Pancreas (tissue), 10 donors: ENCODE measurements around the gene ADAM19. TPM values are rescaled to one million over a fixed set of nuclear protein-coding genes. Genes with fewer than 3 reads are reported as not detected.
A peak's percentile ranks its signal among the peaks of the same experiment; 100 is the strongest.

ENCODE experiments used
- ATAC-seq, 4 donors: fragments of 200-7000 bp; cut with Tn5 transposase; one replicate each; pipeline versions ENCODE4 v1.8.0 to v1.9.1; 2020; ENCODE audit warnings: mild to moderate bottlenecking in 4 of 4, moderate library complexity in 4 of 4
- DNase-seq, 6 donors: peaks; one replicate each; pipeline ENCODE4 v3.0.0-alpha.2; 2020
- FAIRE-seq: peaks from 2 replicates; lab custom pipeline; 2012; peaks lifted over from hg19 to GRCh38; lab: Jason Lieb, UNC
- H3K27ac ChIP-seq, 4 donors: fragments of 200-600 bp; sonication (generic); 1 replicate in 3 of 4; 2 replicates in 1 of 4; pipeline versions ENCODE4 v1.5.0 to v1.8.0; 2020
- H3K27me3 ChIP-seq, 4 donors: fragments of 200-600 bp; one replicate each; pipeline ENCODE4 v1.8.0; 2021
- H3K36me3 ChIP-seq, 3 donors: fragments of 200-600 bp; sonication (generic) in 1 of 3; one replicate each; pipeline versions ENCODE4 v1.5.0 to v1.8.0; 2020 to 2021
- H3K4me1 ChIP-seq, 3 donors: fragments of 200-600 bp; one replicate each; pipeline ENCODE4 v1.8.0; 2021
- H3K4me3 ChIP-seq, 4 donors: fragments of 200-600 bp; sonication (generic) in 2 of 4; one replicate each; pipeline versions ENCODE4 v1.5.0 to v1.8.0; 2020 to 2021
- H3K9me3 ChIP-seq, 4 donors: fragments of 200-600 bp; one replicate each; pipeline ENCODE4 v1.8.0; 2021
- WGBS, 2 donors: extraction: QIAGEN DNeasy Blood & Tissue Kit; methylation state at CpG; one replicate each; pipeline ENCODE4 v1.1.7; 2013; 5-methylcytosine and 5-hydroxymethylcytosine counted together
- intact Hi-C, 3 donors: fragments of 100-400 bp; cut with DNase I; formaldehyde crosslinking; loops; one replicate each; pipeline versions ENCODE4 v1.11.1 to v1.14.2; 2022
- polyA plus RNA-seq, 2 donors: library from polyadenylated mRNA; stranded (reverse); fragments of 200-250 nt; gene quantifications; one replicate each; pipeline ENCODE4 v1.2.3, GENCODE V29; 2013
- total RNA-seq, 6 donors: library from RNA; stranded (reverse); fragmentation: NEBNext Ultra II Directional in 4 of 6; extraction: Animal tissue kit (Norgen Biotek cat#: 25700) in 4 of 6; gene quantifications; one replicate each; pipeline versions ENCODE4 v1.2.1 to v1.2.4, GENCODE V29; 2021 to 2023
- TF ChIP-seq, protein P1 (sequence below), 4 donors: fragments of 200-600 bp; sonication (generic) in 3 of 4; IDR thresholded peaks; one replicate each; pipeline versions ENCODE4 v1.5.0 to v1.8.0; 2021; ENCODE audit warnings: antibody characterized with exemption in 4 of 4
- donor health status: healthy with polysubstance abuse.
- donor health status: DM: no; HTN: no; CAD: no; lungs with moderate emphysema.
- donor health status: DM: no; HTN: no; CAD: no.
- donor health status: control.
- donor health status: control.
- donor health status: Bipolar disorder and iron deficiency.
- donor health status: DM: yes; HTN: yes; CAD: no.
- donor health status: DM: no; HTN: no; CAD: no.
- donor health status: DM: no; HTN: no; CAD: no.
- donor health status: DM: yes; HTN: yes; CAD: no.

ADAM19 gene
- total and polyA plus RNA-seq, 8 donors = 0.38 to 3.0 (median 0.69) TPM

DNA sequence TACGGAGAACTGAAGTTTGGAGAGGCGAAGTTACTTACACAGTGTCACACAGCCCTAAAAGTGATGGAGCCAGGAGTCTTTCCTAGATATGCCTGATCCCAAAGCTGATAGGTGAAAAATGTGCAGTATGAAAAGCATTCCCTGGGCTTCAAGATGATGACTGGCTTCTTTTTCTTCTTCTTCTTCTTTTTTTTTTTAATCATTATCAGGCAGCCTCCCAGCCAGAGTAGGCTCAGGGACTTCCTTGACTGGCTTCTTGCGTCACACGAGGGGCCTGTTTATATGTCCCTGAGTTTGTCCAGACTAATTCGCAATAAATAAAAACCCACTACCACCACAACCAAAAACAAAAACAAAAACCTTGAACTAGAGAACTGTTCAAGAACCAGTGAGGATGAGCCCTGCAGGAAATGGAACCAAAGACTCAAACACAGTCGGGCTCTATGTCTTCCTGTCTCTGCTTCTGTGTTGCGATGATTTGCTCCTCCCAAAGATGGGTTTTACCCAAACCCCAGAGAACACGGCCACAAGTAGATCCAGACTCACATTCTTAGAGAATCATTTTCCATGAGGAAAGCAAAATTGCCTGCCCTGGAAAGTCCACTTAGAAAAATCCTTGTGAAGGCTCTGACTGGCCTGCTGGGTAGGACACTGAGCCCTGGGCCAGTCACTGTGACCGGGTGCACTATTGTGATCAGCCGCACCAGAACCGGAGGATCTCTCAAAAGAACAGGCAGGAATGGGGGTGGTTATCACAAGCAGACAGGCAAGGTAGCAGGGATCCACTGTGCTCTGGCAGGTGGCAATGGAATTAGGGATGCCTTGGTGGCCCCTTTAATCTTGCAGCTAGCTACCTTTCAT lies 38.0 kb upstream of the ADAM19 start:
- no peak overlapping the region for H3K27ac ChIP-seq
- no peak overlapping the region for H3K4me3 ChIP-seq
- intact Hi-C loops = no loop called here
- H3K27me3 ChIP-seq = no peaks in the 10 kb centered on the region
- no peak for FAIRE-seq
- no peaks in the 10 kb centered on the region for H3K36me3 ChIP-seq
- no peaks in the 10 kb centered on the region for H3K9me3 ChIP-seq
- no peaks in the 10 kb centered on the region for H3K4me1 ChIP-seq
- DNase-seq = no peak
- TF ChIP-seq, protein P1, sequence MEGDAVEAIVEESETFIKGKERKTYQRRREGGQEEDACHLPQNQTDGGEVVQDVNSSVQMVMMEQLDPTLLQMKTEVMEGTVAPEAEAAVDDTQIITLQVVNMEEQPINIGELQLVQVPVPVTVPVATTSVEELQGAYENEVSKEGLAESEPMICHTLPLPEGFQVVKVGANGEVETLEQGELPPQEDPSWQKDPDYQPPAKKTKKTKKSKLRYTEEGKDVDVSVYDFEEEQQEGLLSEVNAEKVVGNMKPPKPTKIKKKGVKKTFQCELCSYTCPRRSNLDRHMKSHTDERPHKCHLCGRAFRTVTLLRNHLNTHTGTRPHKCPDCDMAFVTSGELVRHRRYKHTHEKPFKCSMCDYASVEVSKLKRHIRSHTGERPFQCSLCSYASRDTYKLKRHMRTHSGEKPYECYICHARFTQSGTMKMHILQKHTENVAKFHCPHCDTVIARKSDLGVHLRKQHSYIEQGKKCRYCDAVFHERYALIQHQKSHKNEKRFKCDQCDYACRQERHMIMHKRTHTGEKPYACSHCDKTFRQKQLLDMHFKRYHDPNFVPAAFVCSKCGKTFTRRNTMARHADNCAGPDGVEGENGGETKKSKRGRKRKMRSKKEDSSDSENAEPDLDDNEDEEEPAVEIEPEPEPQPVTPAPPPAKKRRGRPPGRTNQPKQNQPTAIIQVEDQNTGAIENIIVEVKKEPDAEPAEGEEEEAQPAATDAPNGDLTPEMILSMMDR (IDR thresholded peaks at IDR 0.05) = no peak
- WGBS, 2 donors = 76 to 80% methylated on average over 11 of the region's 11 CpGs
- ATAC-seq = peak in 1 of 4 donors; percentile 19

DNA sequence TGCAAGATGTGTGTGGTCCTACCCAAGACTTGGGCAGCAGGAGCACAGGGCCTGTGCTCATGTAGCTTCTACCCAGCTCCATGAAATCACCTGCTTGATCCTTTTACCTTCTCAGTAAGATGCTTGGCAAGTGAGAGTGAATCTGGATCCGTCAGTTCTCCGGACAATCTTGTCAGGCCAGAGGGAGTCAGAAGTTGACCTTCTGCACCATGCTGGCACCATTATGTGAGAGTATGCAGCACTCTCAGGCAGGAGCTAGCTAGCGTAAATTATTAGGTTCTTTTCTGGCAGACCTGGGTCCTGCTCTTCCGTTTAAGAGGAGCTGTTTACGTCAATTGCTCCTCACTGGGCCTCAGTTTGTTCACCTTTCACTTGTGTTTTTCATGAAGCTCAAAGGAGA lies 37.0 kb upstream of the ADAM19 start:
- intact Hi-C loops = no loop called here
- Histone ChIP-seq H3K36me3 (no peaks in the 10 kb centered on the region), H3K27me3 (no peaks in the 10 kb centered on the region), H3K27ac (no peak overlapping the region), H3K9me3 (no peaks in the 10 kb centered on the region), H3K4me1 (no peaks in the 10 kb centered on the region), H3K4me3 (no peak overlapping the region)
- FAIRE-seq (no peak), DNase-seq (no peak), ATAC-seq (no peak)
- 75 to 92% methylated on average over 5 of the region's 5 CpGs for WGBS, 2 donors
- TF ChIP-seq, protein P1 (IDR thresholded peaks at IDR 0.05) = no peak

DNA sequence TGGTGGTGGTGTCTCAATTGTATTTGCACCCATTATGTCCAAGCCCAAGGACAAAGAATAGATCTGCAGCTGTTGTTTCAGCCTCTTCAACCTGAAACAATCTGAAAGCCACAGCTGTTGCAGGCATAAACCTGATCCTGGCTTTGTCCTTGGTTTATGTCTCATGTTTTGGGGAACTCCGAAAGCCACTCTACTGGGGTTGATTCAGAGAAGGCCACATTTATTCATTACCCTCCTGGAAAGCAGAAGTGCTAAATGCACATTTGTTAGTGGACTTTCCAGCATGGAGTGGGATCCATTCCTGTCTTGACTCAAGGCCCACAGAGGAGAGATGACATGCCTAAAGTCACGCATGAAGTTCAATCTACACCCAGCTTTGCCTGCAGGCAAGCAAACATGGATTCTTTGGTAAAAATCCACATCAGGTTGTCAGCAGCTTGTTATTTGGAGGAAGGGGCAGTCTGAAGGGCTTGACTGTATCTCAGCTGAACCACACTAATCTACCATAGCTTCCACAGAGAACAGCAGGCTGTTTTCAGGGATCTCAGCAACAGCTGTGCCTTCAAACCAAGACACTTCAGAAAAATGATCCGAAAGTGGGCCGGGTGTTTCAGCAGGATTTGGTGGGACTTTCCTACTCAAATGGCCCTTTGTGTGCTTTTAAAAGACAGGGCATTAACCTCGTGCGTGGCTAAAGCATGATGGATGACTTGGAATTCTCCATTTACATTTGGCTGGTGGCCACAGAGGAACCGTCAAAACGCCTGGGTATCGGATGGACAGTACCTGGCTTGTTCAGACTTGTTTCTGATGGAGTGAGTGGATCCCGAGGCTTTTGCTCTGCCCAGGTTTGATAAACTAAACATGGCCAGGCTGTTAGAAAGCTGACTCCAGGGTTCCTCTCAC lies 36.2 kb upstream of the ADAM19 start:
- WGBS, 2 donors = 50 to 59% methylated on average over 10 of the region's 10 CpGs
- TF ChIP-seq, protein P1 (IDR thresholded peaks at IDR 0.05) = no peak
- H3K4me3 ChIP-seq = no peak overlapping the region
- H3K4me1 ChIP-seq = no peaks in the 10 kb centered on the region
- H3K36me3 ChIP-seq = no peaks in the 10 kb centered on the region
- H3K9me3 ChIP-seq = no peaks in the 10 kb centered on the region
- intact Hi-C loops = no loop called here
- DNase-seq (no peak), FAIRE-seq (no peak), ATAC-seq (peak in 2 of 4 donors; percentile 36 to 46)
- no peaks in the 10 kb centered on the region for H3K27me3 ChIP-seq
- H3K27ac ChIP-seq = no peak overlapping the region

DNA sequence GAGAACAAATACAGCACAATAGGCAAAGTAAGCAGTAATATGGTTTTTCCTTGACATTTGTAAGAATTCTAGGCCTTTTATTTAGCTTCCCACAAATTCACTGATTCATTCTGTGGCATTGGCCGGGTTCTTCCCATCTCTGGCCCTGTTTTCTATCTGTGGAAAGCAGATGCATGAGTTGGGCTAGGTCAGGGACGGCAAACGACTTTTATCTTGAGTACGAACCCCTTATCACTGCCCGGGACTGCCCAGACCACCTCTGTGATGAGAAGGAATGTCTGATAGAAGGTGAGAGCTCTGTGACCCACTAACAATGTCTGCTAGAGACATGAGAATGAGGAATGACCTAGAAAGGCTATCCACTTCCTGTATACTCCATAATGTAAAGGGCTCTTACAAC lies 35.4 kb upstream of the ADAM19 start:
- Histone ChIP-seq H3K4me1 (no peaks in the 10 kb centered on the region), H3K27me3 (no peaks in the 10 kb centered on the region), H3K36me3 (no peaks in the 10 kb centered on the region), H3K4me3 (no peak overlapping the region), H3K9me3 (no peaks in the 10 kb centered on the region), H3K27ac (no peak overlapping the region)
- no peak for FAIRE-seq
- intact Hi-C loops = no loop called here
- DNase-seq = no peak
- 53 to 62% methylated on average over 5 of the region's 5 CpGs for WGBS, 2 donors
- no peak for ATAC-seq
- TF ChIP-seq, protein P1 (IDR thresholded peaks at IDR 0.05) = no peak
